HG03520 (cell line): ENCODE results near the gene NSUN3.

Source experiments
- ATAC-seq: cut with Tn5 transposase; IDR thresholded peaks from one replicate; pipeline ENCODE4 v1.9.1; 2021; ENCODE audit warnings: mild to moderate bottlenecking, moderate library complexity; ENCODE audit not compliant: unreplicated experiment

Gene NSUN3

DNA sequence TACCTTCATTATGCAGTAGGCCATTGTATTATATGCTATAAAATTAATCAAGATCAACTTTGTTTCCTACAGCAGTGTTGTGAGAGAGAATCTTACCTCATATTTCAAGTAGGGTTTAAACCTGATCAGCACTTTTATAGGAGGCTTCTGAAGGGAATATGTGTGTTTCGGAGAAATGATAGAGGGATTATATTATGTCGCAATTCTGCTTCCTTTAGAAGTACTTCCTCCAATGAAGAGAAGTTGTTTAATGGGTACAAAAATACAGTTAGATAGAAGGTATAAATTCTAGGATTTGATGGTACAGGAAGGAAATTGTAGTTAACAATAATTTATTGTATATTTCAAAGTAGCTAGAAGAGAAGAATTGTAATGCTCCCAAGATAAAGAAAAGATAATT is 54.9 kb downstream of the NSUN3 start:
- ATAC-seq: no peak

DNA sequence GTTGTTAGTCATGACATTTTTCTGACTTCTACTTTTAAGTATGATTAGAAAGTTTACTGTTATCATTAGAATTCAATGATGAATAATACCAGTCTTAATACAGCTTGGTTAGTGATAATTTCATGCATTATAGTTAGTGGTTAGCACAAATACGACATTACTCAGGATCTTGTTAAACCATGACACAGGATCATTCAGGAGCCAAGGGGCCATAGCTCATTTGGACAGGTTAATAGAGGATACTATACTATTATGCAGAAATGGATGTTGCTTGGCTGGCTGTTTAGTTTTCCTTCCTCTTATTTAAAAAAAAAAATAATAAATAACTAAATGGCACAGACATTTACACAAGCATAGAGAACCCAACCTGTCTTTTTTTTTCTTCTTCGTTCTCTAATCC is 55.5 kb downstream of the NSUN3 start:
- no peak for ATAC-seq

DNA sequence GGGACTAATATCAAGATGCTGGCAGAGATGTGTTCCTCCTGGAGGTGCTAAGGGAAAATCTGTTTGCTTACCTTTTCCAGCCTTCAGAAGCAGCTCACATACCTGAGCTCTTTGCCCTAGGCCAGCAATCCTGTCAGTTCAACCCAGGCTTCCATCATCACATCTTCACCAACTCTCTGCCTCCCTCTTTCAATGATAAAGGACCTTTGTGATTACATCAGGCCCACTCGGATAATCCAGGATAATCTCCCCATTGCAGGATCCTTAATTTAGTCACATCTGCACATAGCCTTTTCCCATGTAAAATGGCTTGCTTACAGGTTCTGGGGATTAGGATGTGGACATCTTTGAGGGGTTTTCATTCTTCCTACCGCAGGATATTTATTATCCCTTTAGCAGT is 58.3 kb downstream of the NSUN3 start:
- no peak for ATAC-seq

DNA sequence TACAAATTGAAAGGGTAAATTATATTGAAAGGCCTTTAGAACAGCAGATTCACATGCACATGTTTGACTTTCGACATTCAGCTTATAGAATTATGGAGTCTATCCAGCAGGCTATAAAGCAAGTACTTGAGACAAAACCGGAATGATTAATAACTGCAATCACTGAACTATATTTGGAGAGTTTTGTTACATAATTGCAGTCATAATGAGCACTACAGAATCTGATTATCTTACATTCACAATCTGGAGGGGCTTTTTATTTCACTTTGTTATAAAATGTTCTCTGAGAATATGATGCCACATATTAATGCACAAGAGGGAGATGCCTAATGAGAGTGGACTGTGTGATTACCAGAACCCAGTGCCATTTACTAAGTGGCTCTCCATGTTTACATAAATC is 64.3 kb downstream of the NSUN3 start:
- ATAC-seq: no peak

DNA sequence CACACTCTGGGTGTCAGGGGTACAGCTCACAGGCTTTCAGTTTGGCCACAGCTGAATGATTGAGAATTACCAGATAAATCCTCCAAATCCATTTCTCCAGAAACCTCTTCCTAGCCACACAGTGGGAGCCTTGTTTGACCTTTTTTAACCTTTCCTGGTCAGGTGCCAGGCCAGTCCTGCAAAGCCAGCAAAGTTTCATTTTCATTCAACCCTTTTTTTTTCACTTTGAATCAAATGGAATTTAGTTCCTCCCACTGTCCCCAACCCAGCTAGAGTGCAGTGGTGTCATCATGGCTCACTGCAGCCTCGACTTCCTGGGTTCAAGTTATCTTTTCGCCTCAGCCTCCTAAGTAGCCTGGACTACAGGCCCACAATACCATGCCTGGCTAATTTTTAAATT is 67.8 kb downstream of the NSUN3 start:
- no peak for ATAC-seq

DNA sequence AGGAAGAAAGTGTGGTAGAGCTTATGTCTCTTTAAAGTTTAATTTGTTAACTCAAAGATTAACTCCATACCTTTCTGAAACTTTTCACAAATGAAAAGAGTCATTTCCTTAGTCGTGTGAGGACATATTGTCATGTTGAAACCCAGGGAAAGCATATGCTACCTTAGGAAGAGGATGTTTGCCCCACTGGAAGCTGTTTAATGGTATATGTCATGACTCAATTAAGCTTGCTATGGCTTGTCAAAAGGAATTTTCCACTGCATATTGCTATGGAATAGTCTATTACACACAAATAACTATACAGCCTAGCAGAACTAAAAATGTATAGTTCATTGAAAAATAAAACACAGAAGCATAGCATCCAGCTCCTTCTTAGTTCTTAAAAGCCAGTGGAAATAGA is 69.9 kb downstream of the NSUN3 start:
- no peak for ATAC-seq

DNA sequence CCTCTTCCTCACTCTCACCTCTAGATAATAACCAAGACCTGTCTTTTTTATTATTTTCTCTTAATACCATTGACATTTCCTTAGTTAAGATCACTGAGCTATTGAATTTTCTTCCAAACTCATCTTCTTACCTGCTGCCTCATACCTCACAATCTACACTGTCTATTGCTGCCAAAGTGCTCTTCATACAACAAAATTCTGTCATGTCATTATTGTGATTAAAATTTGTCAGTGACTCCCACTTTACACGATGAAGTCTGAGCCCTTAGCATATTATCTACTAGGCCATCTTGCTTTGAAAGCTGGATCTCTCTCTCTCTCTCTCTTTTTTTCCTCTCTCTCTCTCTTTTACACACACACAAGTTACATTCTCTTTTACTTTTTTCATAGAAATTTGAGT is 73.3 kb downstream of the NSUN3 start:
- no peak for ATAC-seq

DNA sequence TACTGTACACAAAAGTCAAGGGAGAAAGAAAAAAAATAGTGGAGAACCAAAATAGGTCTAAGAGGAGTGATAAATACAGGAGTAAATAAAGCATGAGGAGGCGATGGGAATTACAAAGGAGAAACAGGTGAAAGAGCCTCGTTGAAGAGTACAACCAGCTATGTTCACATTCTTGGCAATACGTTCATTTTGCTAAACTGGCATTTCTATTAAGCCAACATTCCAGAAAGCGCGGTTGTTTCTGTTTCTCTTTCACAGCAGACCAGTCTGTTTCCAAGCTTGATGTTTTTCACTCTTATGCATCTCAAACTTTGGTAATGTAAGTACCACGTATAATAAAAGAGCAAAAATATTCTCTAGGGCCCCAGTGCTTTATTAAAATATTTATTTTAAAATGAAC is 74.5 kb downstream of the NSUN3 start:
- ATAC-seq: no peak

DNA sequence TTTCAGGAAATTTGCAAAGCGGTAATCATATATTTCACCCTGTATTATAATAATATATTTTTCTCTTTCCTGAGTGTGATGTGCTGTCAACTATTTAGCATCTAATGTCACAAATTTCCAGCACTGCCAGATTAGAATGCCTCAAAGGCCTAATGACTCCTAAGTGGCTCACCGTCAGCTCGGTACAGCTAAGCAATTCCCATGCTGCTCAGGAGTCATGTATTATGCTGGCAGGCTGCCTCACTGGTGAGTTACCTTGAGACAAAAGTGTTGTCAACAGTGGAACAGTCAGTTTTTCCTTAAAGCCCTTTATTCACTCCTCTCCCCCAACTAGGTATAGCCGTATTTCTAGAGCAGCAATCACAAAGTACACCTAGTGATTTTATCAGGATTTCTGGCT is 83.6 kb downstream of the NSUN3 start:
- ATAC-seq: no peak

DNA sequence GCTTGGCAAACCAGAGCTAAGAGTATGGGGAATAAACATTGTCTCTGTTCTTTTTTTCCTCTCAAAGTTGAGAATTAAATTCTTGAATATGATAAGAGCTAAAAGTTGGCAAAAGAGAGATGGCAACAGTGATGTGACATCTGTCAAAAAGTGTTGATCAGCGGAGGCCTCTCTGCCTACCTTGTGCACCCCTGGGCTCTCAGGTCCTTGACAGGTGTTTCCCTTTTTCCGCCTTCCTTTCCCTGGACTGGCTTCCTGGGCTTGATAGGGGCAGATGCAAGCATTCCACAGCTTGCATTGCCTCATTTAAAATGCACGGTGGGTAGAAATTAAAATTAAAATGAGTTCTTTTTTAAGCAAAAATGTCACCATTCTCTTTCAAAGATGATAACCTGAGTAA is 84.2 kb downstream of the NSUN3 start:
- ATAC-seq: no peak

DNA sequence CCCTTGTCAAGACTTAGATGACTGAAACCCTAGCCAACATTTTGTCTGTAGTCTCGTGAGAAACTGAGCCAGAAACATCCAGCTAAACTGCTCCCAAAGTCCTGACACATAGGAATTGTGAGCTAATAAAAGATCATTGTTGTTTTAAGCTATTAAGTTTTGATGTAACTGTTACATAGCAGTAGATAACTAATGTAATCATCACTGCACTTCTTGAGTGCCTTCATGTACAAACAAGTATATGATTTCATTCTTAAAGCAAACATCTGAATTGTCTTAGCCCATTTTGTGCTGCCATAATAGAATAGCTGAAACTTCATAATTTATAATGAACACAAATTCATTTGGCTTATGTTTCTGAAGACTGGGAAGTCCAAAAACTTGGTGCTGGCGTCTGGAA is 87.3 kb downstream of the NSUN3 start:
- ATAC-seq: no peak

DNA sequence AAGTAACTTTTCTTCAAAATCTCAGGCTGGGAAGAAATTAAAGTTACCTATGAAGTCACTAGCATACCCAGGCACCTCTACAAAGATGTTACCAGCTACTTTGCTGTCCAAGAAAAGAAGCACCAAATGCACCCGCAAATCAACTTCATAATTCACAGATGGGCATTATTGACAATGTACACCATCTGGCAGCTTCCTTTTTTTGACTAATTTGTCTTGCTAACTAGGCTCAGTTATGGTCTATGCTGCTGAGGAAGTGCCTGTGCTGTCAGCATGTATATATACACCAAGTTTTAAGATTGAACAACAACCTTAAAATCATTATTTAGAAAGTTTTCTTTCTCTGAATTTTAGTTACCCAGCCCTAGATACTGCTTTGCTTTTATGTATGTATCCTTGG is 93.8 kb downstream of the NSUN3 start:
- no peak for ATAC-seq

DNA sequence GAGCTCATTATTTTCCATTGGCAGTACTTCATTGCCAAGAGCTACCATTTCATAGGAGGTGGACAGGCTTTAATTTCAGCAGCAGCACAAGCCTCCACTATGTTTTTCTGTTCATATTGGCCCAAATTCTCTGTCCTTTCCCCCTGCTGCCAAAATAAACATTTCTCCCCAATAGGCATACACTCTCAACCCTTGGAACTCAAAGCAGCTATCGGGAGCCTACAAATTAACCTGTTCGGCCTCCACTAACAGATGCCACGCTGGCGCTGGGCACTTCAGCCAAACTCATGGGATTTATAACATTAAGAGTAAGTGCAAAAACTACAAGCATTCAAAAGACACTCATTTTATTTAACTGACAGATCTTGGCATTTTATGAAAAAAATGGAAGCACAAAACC is 95.7 kb downstream of the NSUN3 start:
- no peak for ATAC-seq

DNA sequence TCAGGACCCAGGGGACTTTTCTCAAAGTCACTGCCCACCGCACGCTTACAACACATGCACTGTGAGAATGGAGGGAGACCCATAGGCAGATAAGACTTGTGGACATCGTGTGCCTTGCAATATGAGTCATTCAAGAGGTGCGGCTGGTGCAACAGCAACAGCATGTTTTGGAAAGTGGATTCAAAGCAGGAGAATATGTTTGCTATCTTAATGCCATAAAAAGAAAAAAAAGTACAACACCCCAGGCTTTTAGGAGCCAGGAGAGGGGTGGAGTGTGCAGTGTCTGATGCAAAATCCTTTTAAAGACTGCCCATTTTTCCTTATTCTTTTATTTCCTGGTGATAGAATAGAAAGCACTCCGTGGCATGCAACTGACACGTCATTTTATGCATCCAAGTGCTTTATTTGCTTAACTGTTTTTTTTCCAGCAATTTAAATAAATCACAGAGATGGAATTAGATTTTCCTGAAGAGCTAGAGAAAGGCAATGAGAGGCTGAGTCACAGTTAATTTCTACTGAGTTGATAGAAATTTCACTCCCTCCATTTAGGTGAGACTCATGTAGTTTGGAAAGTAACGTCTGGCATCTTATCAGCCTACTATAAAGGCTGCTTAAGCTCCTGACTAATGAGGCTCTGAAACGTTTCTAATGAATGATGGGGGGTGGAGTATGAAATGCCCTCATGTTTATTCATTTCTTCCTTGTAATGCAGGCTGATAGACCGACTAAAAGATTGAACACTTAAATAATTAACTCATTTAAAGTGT is 96.4 kb downstream of the NSUN3 start:
- ATAC-seq: no peak

DNA sequence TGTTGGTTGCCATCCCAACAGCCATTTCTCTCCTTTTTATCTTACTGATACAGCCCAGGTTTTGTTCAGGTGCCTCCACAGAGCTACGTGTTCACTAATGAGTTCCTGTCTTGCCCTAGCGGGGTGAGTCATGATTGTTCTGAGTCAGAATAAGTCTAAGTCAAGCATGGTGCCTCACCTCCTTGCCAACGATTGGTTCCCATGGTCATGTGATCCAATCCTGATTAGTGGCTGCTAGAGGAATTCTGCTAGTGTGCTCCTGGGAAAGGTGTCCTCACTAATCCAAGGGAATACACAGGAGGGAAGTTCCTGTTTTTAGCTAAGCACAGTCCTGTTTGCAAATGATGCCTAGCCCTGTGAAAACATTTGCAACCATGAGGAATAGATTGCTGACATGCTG is 99.8 kb downstream of the NSUN3 start:
- ATAC-seq: peak; percentile 83

DNA sequence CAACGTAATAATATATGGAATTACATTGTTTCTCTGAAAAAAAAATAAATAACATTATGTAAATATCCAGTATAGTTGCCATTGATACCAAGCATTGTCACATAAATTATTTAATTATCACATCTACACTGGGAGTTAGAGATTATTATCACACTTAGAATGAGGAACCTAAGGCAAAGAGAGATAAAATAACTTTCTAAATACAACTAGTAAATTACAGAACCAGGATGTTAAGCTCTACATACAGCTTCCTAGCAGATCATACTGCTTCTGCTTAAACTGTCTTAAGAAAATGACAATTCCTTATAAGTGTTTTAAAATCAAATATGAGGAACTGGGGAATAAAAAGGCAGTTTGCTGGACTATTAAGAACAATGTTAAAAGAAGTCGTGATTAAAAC is 104.5 kb downstream of the NSUN3 start:
- ATAC-seq: no peak

DNA sequence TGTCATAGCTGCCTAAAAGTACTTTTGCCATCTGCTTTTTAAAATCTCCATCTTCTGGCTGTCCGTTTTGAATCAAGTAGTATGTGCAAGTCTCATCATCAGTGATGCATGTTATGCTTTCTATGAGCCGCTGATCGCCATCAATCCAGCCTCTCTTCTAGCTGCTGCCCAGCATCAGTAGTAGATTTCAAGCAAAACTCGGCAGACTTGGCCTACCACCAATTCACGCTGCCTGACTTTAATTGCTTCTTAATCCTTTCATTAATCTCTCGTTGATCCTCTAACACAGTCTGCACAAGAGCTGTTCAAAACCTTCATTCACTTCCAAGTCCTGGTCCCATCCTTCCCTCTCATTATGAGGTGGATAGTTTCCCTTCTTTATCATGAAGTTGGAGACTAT is 104.9 kb downstream of the NSUN3 start:
- no peak for ATAC-seq

DNA sequence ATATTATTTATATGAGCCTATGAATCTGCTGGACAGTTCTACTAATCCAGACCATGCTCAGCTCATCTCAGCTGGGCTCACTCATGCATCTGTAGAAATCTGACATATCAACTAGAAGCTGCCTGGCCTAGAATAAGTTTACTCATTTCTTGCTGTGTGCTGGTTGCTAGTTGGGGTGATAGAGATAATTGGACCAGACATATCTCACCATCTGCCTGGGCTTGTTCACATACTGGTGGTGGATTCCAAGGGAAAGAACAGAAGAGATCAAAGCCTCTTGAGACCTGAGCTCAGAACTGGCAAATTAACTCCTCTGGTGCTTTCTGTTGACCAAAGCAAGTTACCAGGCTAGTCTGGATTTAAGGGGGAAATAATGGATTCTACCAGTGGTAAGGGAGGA is 109.1 kb downstream of the NSUN3 start:
- no peak for ATAC-seq

DNA sequence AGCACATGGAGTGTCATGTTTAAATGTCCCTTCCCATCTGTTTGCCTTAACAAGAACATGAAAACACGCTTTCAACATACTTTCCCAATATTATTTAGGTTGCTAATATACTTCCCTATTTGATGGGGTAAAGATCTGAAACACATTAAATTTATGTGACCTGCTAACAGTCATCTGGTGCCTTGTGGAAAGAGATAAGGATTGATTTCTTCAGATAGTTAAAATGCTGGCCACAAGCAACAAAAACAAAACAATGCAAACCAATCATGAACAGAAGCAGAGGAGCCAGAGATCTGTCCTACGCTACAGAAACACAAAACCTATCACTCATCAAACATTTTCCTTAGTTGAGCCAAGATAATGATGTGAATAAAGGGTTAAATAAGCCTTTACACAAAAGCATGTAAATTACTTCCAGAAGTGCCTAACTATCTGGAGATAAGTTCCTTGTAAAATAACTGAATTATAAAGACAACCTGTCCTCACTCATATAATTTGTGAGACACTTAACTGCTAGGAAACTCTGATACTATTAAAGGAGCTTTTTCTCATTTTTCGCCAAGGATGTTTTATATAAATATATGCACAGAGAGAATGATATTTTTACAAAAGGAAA is 109.9 kb downstream of the NSUN3 start:
- no peak for ATAC-seq

DNA sequence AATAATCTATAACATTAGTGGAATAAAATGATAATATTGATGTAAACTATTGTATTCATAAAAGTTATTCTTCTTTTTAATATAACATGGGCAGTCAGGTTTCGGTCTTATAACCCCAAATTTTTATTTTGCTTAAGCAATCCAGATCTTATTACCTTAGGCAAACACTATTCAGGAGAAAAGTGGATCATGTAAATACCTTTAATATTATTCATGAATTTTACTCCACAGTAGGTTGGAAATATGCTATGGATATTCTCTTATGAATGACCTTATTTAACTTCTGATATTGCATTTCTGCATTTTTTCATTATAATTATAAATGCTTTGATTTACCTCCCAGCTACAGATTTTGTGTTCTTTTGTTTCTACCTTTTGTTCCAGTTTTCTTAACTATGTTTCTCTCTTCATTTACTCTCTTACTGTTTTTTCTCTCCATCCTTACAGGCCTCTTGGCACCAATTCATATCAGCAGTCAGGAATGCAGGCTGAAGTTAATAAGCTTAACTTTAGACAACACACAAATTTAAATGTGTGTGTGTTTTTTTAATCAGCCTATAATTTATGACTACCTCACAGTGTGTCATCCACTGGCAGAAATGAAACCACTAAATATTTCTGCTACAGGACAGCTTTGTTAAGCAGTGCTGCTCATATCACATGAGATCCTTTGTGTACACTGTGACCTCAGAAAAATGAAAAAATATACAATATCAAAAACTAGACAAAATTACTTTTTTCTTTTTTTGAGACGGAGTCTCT is 111.0 kb downstream of the NSUN3 start:
- ATAC-seq: no peak

DNA sequence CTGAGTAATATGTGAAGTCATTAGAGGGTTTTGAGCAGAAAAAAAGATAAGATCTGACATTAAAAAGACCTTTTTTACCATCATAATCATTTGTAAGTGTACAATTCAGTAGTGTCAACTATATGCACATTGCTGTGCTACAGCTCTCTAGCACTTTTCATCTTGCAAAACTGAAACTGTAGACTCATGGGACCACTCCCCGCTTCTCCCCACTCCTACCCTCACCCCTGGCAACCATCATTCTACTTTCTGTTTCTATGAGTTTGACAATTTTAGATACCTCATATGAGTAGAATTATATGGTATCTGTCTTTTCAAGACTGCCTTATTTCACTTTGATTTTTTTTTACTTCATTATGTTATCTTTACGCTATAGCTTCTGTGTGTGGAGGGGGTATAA is 112.8 kb downstream of the NSUN3 start:
- no peak for ATAC-seq
